Left lung (tissue), 10 donors: ENCODE data around the gene NEGR1. TPM values are rescaled to one million over a fixed set of nuclear protein-coding genes. Genes with fewer than 3 reads are reported as not detected.

ENCODE experiments used
- ATAC-seq: fragments of 200-7000 bp; cut with Tn5 transposase; one replicate; pipeline ENCODE4 v1.9.1; 2020; ENCODE audit warnings: moderate library complexity
- DNase-seq, 4 donors: peaks; one replicate each; pipeline ENCODE4 v3.0.0-alpha.2; 2013 to 2020
- H3K27ac ChIP-seq, 2 donors: fragments of 200-600 bp; sonication (generic) in 1 of 2; one replicate each; pipeline versions ENCODE4 v1.5.0 to v1.8.0; 2020 to 2021
- H3K27me3 ChIP-seq, 2 donors: fragments of 200-600 bp; sonication (generic) in 1 of 2; one replicate each; pipeline versions ENCODE4 v1.5.0 to v1.8.0; 2020 to 2021
- H3K36me3 ChIP-seq, 2 donors: fragments of 200-600 bp; sonication (generic) in 1 of 2; one replicate each; pipeline versions ENCODE4 v1.5.0 to v1.8.0; 2020 to 2021
- H3K4me1 ChIP-seq, 2 donors: fragments of 200-600 bp; one replicate each; pipeline ENCODE4 v1.8.0; 2021
- H3K4me3 ChIP-seq, 2 donors: fragments of 200-600 bp; sonication (generic) in 1 of 2; one replicate each; pipeline versions ENCODE4 v1.5.0 to v1.8.0; 2020 to 2021; ENCODE audit warnings: mild to moderate bottlenecking in 1 of 2
- H3K9me3 ChIP-seq, 2 donors: fragments of 200-600 bp; sonication (generic) in 1 of 2; one replicate each; pipeline versions ENCODE4 v1.5.0 to v1.8.0; 2020 to 2021
- CTCF ChIP-seq, 2 donors: fragments of 200-600 bp; sonication (generic) in 1 of 2; IDR thresholded peaks; one replicate each; pipeline versions ENCODE4 v1.5.0 to v1.8.0; 2021; ENCODE audit warnings: antibody characterized with exemption in 2 of 2
- intact Hi-C, 2 donors: fragments of 100-400 bp; cut with DNase I; formaldehyde crosslinking; loops; one replicate each; pipeline versions ENCODE4 v1.11.2 to v1.14.2; 2022
- polyA plus RNA-seq, 6 donors: library from polyadenylated mRNA; unstranded; fragments of 120-200 nt; gene quantifications; one replicate each; pipeline ENCODE4 v1.2.1, GENCODE V29; 2013; ENCODE audit not compliant: insufficient read length in 6 of 6
- total RNA-seq, 2 donors: library from RNA; stranded (reverse); fragmentation: NEBNext Ultra II Directional; extraction: Animal tissue kit (Norgen Biotek cat#: 25700); gene quantifications; one replicate each; pipeline ENCODE4 v1.2.1, GENCODE V29; 2021
- donor health status: DM: no; HTN: yes; CAD: no.
- donor health status: DM: no; HTN: no; CAD: no.

Gene NEGR1
- total and polyA plus RNA-seq, 8 donors = 2.4 to 5.7 (median 3.5) TPM

GRCh38 chr1:71634159-71634558 is 648.2 kb downstream of the NEGR1 start:
- intact Hi-C loops = no loop called here
- TF ChIP-seq CTCF (IDR thresholded peaks at IDR 0.05) = no peak
- H3K27ac ChIP-seq = no peak overlapping the region
- DNase-seq = no peak
- H3K4me3 ChIP-seq = no peak overlapping the region
- no peaks in the 10 kb centered on the region for H3K36me3 ChIP-seq
- no peaks in the 10 kb centered on the region for H3K9me3 ChIP-seq
- H3K27me3 ChIP-seq = no peaks in the 10 kb centered on the region
- no peaks in the 10 kb centered on the region for H3K4me1 ChIP-seq
- no peak for ATAC-seq

- H3K4me3 ChIP-seq = no peak overlapping the region
- H3K27me3 ChIP-seq = no peaks in the 10 kb centered on the region
- DNase-seq = no peak
- no peaks in the 10 kb centered on the region for H3K4me1 ChIP-seq
- intact Hi-C loops = no loop called here
- no peak for ATAC-seq
- peaks cover 0 to 4% of the 10 kb centered on the region in 2 donors for H3K9me3 ChIP-seq
- no peaks in the 10 kb centered on the region for H3K36me3 ChIP-seq
- no peak for TF ChIP-seq CTCF (IDR thresholded peaks at IDR 0.05)
- H3K27ac ChIP-seq = no peak overlapping the region
These were observed 652.3 kb downstream of the NEGR1 start for GRCh38 chr1:71630073-71630472.

- H3K36me3 ChIP-seq = no peaks in the 10 kb centered on the region
- no peak overlapping the region for H3K27ac ChIP-seq
- H3K9me3 ChIP-seq = peaks cover 0 to 4% of the 10 kb centered on the region in 2 donors
- no peak overlapping the region for H3K4me3 ChIP-seq
- intact Hi-C loops = no loop called here
- H3K4me1 ChIP-seq = no peaks in the 10 kb centered on the region
- TF ChIP-seq CTCF (IDR thresholded peaks at IDR 0.05) = no peak
- H3K27me3 ChIP-seq = no peaks in the 10 kb centered on the region
- no peak for DNase-seq
- no peak for ATAC-seq
These were observed 657.3 kb downstream of the NEGR1 start for GRCh38 chr1:71625004-71625403.

- no peak overlapping the region for H3K4me3 ChIP-seq
- no peaks in the 10 kb centered on the region for H3K4me1 ChIP-seq
- TF ChIP-seq CTCF (IDR thresholded peaks at IDR 0.05) = no peak
- no peak for ATAC-seq
- H3K36me3 ChIP-seq = no peaks in the 10 kb centered on the region
- H3K9me3 ChIP-seq = peaks cover 0 to 4% of the 10 kb centered on the region in 2 donors
- DNase-seq = no peak
- no peak overlapping the region for H3K27ac ChIP-seq
- intact Hi-C loops = no loop called here
- H3K27me3 ChIP-seq = no peaks in the 10 kb centered on the region
These were observed 658.5 kb downstream of the NEGR1 start for GRCh38 chr1:71623888-71624287.

- Histone ChIP-seq H3K36me3 (no peaks in the 10 kb centered on the region), H3K4me3 (no peak overlapping the region), H3K27me3 (no peaks in the 10 kb centered on the region), H3K27ac (no peak overlapping the region), H3K9me3 (no peaks in the 10 kb centered on the region), H3K4me1 (no peaks in the 10 kb centered on the region)
- no peak for TF ChIP-seq CTCF (IDR thresholded peaks at IDR 0.05)
- ATAC-seq (no peak), DNase-seq (no peak)
- intact Hi-C loops = no loop called here
These were observed 660.6 kb downstream of the NEGR1 start for GRCh38 chr1:71621785-71622184.
